GM10266 (cell line): ENCODE measurements around the gene LY6G5C.

ENCODE experiments used
- DNase-seq: peaks from one replicate; pipeline ENCODE4 v3.0.0; 2012; ENCODE audit errors: extremely low spot score
- TF ChIP-seq, protein P1 (sequence below): IDR thresholded peaks from 2 replicates; pipeline ENCODE4 v1.5.1; 2012; ENCODE audit warnings: mild to moderate bottlenecking, low read depth; ENCODE audit not compliant: control insufficient read depth, insufficient read depth; ENCODE audit errors: missing control alignments

Gene LY6G5C

DNA sequence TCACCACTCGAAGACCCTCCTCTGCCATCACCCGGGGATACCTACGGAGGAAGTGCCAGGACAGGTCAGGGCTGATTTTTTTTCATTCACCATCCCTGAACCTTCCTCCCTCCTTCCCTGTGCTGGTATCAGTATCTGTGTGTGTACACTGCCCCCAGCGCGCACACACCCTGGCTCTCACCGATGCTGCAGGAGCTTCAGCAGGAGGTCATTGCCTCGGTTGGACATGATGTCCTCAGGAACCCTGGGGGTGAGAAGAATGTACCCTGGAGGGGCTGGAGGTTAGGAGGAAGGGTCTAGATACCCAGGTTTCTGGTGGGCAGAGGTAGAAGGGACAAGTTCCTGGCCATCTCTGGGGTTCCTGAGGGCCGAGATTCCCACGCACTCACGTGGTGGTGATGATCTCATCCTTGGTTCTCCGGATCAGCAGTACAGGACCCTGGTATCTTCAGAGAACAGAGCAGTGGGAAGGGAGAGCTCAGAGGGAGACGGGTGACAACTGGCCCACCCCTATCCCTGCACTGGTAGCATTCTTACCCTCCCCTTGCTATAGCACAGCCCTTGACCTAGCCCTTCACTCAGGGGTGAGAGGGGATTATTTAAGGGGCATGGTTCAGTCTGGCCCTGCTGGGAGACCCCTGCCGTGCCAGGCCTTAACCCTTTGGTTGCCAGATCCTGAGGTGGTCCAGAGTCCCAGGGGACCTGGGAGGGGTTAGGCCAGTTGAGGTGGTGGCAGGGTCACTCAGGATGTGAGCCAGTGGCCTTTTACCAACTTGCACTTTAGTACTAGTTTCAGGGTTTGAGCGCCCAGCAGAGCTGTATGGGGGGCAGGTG lies 7.2 kb upstream of the LY6G5C start:
- TF ChIP-seq, protein P1, sequence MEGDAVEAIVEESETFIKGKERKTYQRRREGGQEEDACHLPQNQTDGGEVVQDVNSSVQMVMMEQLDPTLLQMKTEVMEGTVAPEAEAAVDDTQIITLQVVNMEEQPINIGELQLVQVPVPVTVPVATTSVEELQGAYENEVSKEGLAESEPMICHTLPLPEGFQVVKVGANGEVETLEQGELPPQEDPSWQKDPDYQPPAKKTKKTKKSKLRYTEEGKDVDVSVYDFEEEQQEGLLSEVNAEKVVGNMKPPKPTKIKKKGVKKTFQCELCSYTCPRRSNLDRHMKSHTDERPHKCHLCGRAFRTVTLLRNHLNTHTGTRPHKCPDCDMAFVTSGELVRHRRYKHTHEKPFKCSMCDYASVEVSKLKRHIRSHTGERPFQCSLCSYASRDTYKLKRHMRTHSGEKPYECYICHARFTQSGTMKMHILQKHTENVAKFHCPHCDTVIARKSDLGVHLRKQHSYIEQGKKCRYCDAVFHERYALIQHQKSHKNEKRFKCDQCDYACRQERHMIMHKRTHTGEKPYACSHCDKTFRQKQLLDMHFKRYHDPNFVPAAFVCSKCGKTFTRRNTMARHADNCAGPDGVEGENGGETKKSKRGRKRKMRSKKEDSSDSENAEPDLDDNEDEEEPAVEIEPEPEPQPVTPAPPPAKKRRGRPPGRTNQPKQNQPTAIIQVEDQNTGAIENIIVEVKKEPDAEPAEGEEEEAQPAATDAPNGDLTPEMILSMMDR: no peak
- no peak for DNase-seq

DNA sequence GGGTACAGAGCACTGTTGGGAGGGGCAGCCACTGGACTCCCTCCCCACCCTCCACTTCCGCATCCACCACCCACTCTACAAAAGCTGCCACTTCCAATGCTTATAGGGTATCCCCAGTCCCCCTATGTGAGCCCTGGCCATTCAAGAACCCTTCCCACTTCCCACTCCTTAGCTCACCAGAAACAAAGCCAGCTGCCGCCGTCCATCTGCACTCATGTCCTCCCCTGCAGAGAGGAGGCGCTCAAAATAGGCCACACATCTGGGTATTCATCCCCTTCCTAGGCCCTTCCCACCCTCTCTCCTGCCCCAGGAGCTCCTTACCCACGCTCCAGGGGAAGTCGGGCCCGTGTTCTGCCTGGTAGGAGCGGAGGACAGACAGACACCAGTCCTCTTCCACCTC lies 6.5 kb upstream of the LY6G5C start:
- DNase-seq: no peak
- TF ChIP-seq, protein P1: no peak

DNA sequence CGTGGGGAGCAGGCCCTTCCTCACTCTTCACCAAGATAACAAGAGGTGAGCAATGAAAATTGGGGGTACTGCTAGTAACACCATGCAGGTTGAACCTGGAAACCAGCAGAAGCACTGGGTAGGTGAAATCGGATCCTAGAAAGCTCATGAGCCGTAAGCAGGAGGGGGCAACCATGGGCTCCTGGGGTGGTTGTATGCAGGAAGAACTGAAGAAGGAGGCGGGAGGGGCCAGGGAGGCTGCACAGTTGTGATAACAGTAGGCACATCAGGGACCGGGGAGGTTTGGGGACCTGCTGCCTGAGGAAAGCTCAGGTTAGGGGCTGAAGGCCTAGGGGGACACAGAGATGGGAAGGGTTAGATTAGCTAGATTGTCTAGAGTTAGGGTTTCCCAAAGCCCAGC lies 5.6 kb upstream of the LY6G5C start:
- DNase-seq: no peak
- TF ChIP-seq, protein P1: no peak

DNA sequence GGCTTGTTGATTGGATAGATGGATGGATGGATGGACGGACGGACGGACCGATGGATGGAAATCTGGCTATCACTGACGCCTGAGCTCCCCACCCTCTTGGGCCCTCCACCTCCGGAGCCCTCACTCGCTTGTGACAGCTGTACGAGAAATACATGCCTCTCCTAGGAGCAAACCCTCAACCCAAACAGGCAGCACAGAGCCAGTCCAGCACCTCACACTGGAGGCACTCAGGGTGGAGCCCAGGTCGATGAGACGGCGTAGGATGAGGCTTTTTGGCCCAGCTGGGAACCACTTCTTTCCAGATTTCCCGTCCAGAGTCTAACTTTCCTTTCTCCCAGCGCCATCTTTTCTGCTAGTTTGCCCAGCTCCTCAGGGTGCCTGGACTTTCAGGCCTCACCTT lies 2.7 kb upstream of the LY6G5C start:
- TF ChIP-seq, protein P1: no peak
- no peak for DNase-seq

DNA sequence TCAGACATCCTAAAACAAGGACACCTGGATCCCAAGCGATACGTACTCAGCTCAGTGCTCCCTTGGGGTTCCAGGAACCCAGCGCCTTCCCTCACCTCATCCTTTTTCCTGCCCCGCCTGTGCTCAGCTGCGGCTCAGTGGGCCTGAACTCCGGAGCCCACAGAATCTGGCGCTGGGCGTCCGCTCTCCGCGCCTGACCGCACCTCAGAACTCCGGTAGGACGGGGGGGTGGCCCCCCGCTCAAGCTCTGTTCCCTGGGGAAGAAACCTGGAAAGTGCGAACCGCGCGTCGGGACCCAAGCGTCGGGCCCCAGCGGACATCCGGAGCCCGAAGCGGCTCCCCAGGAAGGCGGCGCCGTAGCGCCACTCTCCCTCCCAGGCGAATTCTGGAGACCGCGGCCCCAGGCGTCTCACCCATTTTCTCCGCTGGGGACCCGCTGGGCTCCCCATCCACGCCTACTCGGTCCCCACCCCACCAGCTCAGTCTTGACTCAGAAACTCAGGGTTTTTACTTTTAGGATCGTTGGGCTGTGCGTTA lies 336 bp upstream of the LY6G5C start:
- TF ChIP-seq, protein P1: peak; percentile 31
- DNase-seq: peak; percentile 62

DNA sequence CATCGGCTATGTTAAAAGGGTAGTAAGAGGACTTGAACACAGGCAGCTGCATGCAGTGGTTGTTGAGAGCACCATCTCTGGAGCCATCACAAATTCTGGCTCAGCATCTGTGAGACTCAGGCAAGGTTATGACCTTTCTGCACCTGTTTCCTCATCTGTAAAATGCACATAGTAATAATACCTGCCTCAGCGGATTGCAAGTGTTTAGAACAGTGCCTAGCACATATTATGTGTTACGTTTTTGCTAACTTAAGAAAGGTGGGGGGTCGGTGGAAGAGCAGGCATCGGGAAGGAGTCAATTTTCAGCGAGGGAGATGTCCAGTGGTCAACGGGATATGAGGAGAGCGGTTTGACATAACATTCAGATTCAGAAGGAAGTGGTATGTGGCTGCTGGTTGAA lies 2.9 kb downstream of the LY6G5C start:
- TF ChIP-seq, protein P1: no peak
- no peak for DNase-seq

DNA sequence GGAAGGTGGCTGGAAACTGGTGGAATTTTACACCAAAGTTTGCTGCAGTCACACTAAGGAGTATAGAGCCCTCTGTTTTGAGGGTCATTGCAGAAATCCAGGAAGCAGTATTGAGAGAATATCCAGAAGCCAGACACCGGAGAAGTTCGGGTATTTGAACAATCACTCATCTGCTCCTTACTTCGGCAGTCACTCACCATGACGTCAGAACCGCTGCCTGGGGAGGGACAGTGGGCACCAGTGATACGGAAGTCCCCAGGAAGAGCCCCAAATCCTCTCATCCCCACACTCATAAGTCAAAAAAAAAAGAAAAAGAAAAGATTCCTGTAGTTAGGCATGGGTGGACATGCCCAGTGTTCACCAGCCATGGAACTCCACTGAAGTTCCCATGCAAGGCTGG lies 4.0 kb downstream of the LY6G5C start:
- no peak for DNase-seq
- TF ChIP-seq, protein P1: no peak
